ENCODE data around the gene RPL9. TPM values are rescaled to one million over a fixed set of nuclear protein-coding genes. Genes with fewer than 3 reads are reported as not detected.

The RPL9 gene
- total and polyA plus RNA-seq, 2 of the 13 experiments (the other 11 are each of a cell fraction or from before 2014, with no cell fraction given): 993 to 2,148 TPM

DNA sequence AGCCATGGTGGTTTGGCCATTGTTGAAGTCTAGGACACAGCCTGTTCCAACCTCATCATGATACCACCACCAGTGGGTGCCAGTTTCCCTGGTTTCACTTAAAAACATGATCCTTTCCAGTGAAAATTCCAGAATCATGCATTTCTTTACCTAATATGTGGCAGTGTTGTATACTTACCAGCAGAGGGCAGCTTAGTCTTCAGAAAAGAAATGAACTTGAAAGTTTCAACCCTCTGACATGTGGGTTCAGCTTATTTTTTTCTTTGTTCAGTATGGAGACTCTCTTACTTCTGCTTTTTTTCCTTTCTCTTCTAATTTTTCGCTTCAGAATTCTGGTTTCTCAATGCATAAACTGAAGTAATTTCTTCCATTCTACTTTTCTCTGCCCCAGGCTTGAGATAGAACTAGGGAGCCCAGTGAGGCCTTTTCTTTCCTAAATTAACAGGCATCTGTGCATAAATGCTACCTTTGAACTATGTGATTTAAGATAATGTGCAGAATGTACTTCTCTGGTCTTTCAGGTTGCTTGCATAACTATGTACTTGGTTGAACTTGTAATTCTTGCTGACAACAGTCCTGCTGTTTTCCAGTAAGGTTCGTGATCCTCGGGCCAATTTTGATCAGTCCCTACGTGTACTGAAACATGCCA lies 10.8 kb upstream of the RPL9 start (continued):
- TF ChIP-seq ARID4A (CRISPR knock-in tag; IDR thresholded peaks at IDR 0.05; ENCODE audit: borderline replicate concordance): no peak; the same call in 1 of the 2 replicates
- TF ChIP-seq MYPOP (CRISPR knock-in tag; IDR thresholded peaks at IDR 0.05): no peak
- TF ChIP-seq ZKSCAN5 (CRISPR knock-in tag; IDR thresholded peaks at IDR 0.05): no peak
- TF ChIP-seq, protein P1, sequence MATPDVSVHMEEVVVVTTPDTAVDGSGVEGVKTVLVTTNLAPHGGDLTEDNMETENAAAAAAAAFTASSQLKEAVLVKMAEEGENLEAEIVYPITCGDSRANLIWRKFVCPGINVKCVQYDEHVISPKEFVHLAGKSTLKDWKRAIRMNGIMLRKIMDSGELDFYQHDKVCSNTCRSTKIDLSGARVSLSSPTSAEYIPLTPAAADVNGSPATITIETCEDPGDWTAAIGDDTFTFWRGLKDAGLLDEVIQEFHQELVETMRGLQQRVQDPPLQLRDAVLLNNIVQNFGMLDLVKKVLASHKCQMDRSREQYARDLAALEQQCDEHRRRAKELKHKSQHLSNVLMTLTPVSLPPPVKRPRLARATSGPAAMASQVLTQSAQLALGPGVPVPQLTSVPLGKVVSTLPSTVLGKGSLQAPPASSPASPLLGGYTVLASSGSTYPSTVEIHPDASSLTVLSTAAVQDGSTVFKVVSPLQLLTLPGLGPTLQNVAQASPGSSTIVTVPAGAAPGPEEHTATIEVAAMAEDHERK (CRISPR knock-in tag; IDR thresholded peaks at IDR 0.05; ENCODE audit: low read depth): 0 out of 2 replicates have a peak, but pooled peaks have one; percentile 23
- TF ChIP-seq, protein P2, sequence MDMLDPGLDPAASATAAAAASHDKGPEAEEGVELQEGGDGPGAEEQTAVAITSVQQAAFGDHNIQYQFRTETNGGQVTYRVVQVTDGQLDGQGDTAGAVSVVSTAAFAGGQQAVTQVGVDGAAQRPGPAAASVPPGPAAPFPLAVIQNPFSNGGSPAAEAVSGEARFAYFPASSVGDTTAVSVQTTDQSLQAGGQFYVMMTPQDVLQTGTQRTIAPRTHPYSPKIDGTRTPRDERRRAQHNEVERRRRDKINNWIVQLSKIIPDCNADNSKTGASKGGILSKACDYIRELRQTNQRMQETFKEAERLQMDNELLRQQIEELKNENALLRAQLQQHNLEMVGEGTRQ (IDR thresholded peaks at IDR 0.05; ENCODE audit: low read depth, low read length): no peak
- TF ChIP-seq, protein P2 (CRISPR knock-in tag; IDR thresholded peaks at IDR 0.05; ENCODE audit: borderline replicate concordance): no peak
- no peak for TF ChIP-seq ZNF280D (CRISPR knock-in tag; IDR thresholded peaks at IDR 0.05)
- TF ChIP-seq ZSCAN12 (CRISPR knock-in tag; IDR thresholded peaks at IDR 0.05): no peak
- no peak for TF ChIP-seq PRDM4 (CRISPR knock-in tag; IDR thresholded peaks at IDR 0.05; ENCODE audit: borderline replicate concordance)
- TF ChIP-seq ZBTB1 (CRISPR knock-in tag; IDR thresholded peaks at IDR 0.05; ENCODE audit: borderline replicate concordance): no peak
- no peak for TF ChIP-seq ZNF747 (CRISPR knock-in tag; IDR thresholded peaks at IDR 0.05; ENCODE audit: borderline replicate concordance)
- no peak for TF ChIP-seq NKX3-1 (CRISPR knock-in tag; IDR thresholded peaks at IDR 0.05)
- TF ChIP-seq NR1H2 (CRISPR knock-in tag; IDR thresholded peaks at IDR 0.05; ENCODE audit: borderline replicate concordance, low read depth): no peak

Measured in HepG2 (cell line).